Smooth muscle cell (in vitro differentiated cells): ENCODE measurements around the gene UVSSA. TPM values are rescaled to one million over a fixed set of nuclear protein-coding genes. Genes with fewer than 3 reads are reported as not detected.

Experiments used
- DNase-seq: peaks from one replicate; lab custom pipeline; 2025; ENCODE audit not compliant: unreplicated experiment; lab: John Stamatoyannopoulos, UW
- H2AFZ ChIP-seq: fragments of 200-600 bp; sonication (generic); 2 replicates; pipeline ENCODE4 v1.6.0; 2016; ENCODE audit warnings: antibody characterized with exemption, low read depth, mild to moderate bottlenecking
- H3F3A ChIP-seq: fragments of 200-600 bp; sonication (generic); 2 replicates; pipeline ENCODE4 v1.6.0; 2017; ENCODE audit warnings: antibody characterized with exemption, low read depth
- H3K27ac ChIP-seq: fragments of 200-600 bp; sonication (generic); 2 replicates; pipeline ENCODE4 v1.5.1; 2016; ENCODE audit warnings: low read depth, mild to moderate bottlenecking
- H3K27me3 ChIP-seq: fragments of 200-600 bp; sonication (generic); 2 replicates; pipeline ENCODE4 v1.6.1; 2016; ENCODE audit warnings: low read depth, mild to moderate bottlenecking
- H3K36me3 ChIP-seq: fragments of 200-600 bp; sonication (generic); 2 replicates; pipeline ENCODE4 v1.5.1; 2016; ENCODE audit warnings: low read depth
- H3K4me1 ChIP-seq: fragments of 200-600 bp; sonication (generic); 2 replicates; pipeline ENCODE4 v1.5.1; 2016; ENCODE audit warnings: low read depth
- H3K4me2 ChIP-seq: fragments of 200-600 bp; sonication (generic); 2 replicates; pipeline ENCODE4 v1.6.0; 2016; ENCODE audit warnings: mild to moderate bottlenecking
- H3K4me3 ChIP-seq: fragments of 200-600 bp; sonication (generic); 2 replicates; pipeline ENCODE4 v1.5.1; 2016; ENCODE audit warnings: mild to moderate bottlenecking
- H3K79me2 ChIP-seq: fragments of 200-600 bp; sonication (generic); 2 replicates; pipeline ENCODE4 v1.6.0; 2016; ENCODE audit warnings: low read depth, mild to moderate bottlenecking
- H3K9ac ChIP-seq: fragments of 200-600 bp; sonication (generic); 2 replicates; pipeline ENCODE4 v1.6.0; 2016; ENCODE audit warnings: low read depth
- H3K9me3 ChIP-seq: fragments of 200-600 bp; sonication (generic); replicated peaks from 2 replicates; pipeline ENCODE4 v1.5.1; 2016; ENCODE audit warnings: low read depth
- H4K20me1 ChIP-seq: fragments of 200-600 bp; sonication (generic); 2 replicates; pipeline ENCODE4 v1.6.0; 2016; ENCODE audit warnings: low read depth
- WGBS: methylation state at CpG from one replicate; pipeline ENCODE4 v1.1.7; 2016; ENCODE audit warnings: low lambda C conversion rate; 5-methylcytosine and 5-hydroxymethylcytosine counted together
- polyA plus RNA-seq: library from polyadenylated mRNA; unstranded; fragments of >200 nt; fragmentation: Nextera tagmentation; extraction: Ambion mirVana; gene quantifications from 2 replicates; pipeline ENCODE4 v1.2.1, GENCODE V29; 2016
- total RNA-seq: library from RNA; depleted of rRNA; stranded (reverse); fragments of >200 nt; gene quantifications from 2 replicates; pipeline ENCODE4 v1.2.3, GENCODE V29; 2014
- TF ChIP-seq, protein P1 (sequence below): fragments of 200-600 bp; sonication (generic); IDR thresholded peaks from 2 replicates; pipeline ENCODE4 v1.5.1; 2017; ENCODE audit warnings: borderline replicate concordance, mild to moderate bottlenecking, antibody characterized with exemption; ENCODE audit not compliant: insufficient read depth, poor library complexity, severe bottlenecking

Gene UVSSA
- total and polyA plus RNA-seq, 2 experiments from 2014 or later, result 9.0 to 13.0 TPM

DNA sequence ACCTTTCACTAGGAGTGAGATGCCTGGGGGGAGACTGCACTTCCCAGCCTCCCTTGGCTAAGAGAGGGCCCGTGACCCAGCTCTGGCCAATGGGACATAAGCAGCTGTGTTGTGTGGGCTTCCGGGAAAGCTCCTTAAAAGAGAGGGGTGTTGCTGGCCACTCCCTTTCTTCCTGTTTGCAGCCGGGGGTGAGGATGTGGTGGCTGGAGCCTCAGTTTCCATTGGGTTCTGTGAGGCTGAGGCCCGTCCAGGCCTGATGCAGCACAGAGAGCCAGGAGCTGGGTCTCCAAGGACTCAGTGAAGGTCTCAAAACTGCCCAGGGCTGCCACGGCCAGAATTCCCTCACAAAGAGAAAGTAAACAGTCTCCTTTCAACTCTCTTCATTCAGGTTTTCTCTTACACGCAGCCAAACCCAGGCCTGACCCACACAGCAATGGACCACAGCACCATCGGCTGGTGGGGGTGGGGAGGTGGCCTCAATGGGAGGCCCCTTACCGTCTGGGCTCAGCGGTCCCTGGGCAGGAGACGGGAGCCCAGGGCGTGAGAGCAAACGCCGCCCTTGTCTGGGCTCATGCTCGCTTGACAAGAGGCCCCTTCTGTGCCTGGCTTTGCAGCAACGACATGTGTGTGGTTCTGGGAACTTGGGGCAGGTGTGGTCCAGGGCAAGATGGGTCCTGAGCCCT is 52.6 kb downstream of the UVSSA start:
- H3K36me3 ChIP-seq, result no peaks in the 10 kb centered on the region
- H3K4me1 ChIP-seq, result no peaks in the 10 kb centered on the region
- H2AFZ ChIP-seq, result no peak overlapping the region
- H4K20me1 ChIP-seq, result no peaks in the 10 kb centered on the region
- no peak overlapping the region for H3K27ac ChIP-seq
- no peaks in the 10 kb centered on the region for H3F3A ChIP-seq
- H3K9ac ChIP-seq, result no peak overlapping the region
- DNase-seq, result no peak
- no peak overlapping the region for H3K4me2 ChIP-seq
- no peak overlapping the region for H3K4me3 ChIP-seq
- peaks cover 36% of the 10 kb centered on the region for H3K27me3 ChIP-seq
- 89% methylated on average over 15 of the region's 15 CpGs for WGBS
- TF ChIP-seq, protein P1, sequence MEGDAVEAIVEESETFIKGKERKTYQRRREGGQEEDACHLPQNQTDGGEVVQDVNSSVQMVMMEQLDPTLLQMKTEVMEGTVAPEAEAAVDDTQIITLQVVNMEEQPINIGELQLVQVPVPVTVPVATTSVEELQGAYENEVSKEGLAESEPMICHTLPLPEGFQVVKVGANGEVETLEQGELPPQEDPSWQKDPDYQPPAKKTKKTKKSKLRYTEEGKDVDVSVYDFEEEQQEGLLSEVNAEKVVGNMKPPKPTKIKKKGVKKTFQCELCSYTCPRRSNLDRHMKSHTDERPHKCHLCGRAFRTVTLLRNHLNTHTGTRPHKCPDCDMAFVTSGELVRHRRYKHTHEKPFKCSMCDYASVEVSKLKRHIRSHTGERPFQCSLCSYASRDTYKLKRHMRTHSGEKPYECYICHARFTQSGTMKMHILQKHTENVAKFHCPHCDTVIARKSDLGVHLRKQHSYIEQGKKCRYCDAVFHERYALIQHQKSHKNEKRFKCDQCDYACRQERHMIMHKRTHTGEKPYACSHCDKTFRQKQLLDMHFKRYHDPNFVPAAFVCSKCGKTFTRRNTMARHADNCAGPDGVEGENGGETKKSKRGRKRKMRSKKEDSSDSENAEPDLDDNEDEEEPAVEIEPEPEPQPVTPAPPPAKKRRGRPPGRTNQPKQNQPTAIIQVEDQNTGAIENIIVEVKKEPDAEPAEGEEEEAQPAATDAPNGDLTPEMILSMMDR, result no peak
- no peaks in the 10 kb centered on the region for H3K9me3 ChIP-seq
- no peaks in the 10 kb centered on the region for H3K79me2 ChIP-seq

GRCh38 chr4:1400191-1400805 is 53.3 kb downstream of the UVSSA start:
- Histone ChIP-seq H2AFZ (no peak overlapping the region), H3K4me1 (no peaks in the 10 kb centered on the region), H3K27ac (no peak overlapping the region), H3K36me3 (no peaks in the 10 kb centered on the region), H3K4me2 (no peak overlapping the region), H3K9ac (no peak overlapping the region), H4K20me1 (no peaks in the 10 kb centered on the region), H3K9me3 (no peaks in the 10 kb centered on the region), H3F3A (no peaks in the 10 kb centered on the region), H3K79me2 (no peaks in the 10 kb centered on the region), H3K27me3 (peaks cover 43% of the 10 kb centered on the region), H3K4me3 (no peak overlapping the region)
- TF ChIP-seq, protein P1, result no peak
- 90% methylated on average over 11 of the region's 11 CpGs for WGBS
- no peak for DNase-seq

DNA sequence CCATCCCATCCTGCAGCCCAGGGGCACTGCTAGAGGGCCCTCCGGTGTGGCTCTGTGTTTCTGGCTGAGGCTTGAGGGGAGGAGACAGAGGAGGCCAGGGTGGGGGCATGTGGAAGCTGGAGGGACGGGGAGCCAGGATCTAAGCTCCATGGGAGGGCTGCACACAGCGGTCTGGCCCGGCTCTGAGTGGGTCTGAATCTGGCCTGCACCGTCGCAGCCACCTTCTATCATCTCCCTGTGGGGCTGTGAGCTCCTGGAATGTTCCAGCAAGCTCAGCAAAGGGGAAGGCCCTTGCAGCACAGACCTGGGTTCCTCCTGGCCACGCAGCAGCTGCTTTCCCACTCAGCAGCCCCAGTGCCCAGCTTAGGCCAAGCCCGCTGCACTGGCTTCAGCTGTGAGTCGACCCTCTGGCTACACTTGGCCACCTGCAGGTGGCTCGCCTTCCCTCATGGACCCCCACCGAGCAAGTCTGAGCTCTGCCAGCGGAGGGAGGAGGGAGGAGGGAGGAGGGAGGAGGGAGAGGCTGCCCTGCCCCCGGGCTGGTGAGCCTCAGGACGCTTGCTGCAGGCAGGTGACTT is 53.9 kb downstream of the UVSSA start:
- Histone ChIP-seq H4K20me1 (no peaks in the 10 kb centered on the region), H3K27me3 (peaks cover 49% of the 10 kb centered on the region)

More for the DNA sequence above, 53.9 kb downstream of the UVSSA start:
- WGBS, result 74% methylated on average over 10 of the region's 14 CpGs
- Histone ChIP-seq H3K79me2 (no peaks in the 10 kb centered on the region), H2AFZ (no peak overlapping the region), H3K4me1 (no peaks in the 10 kb centered on the region), H3K9ac (no peak overlapping the region), H3K4me2 (no peak overlapping the region), H3F3A (no peaks in the 10 kb centered on the region), H3K36me3 (no peaks in the 10 kb centered on the region), H3K9me3 (no peaks in the 10 kb centered on the region), H3K27ac (no peak overlapping the region), H3K4me3 (no peak overlapping the region)
- TF ChIP-seq, protein P1, result no peak
- DNase-seq, result no peak
